Placental pericyte (primary cell): ENCODE data around the gene ACTG2. TPM values are rescaled to one million over a fixed set of nuclear protein-coding genes. Genes with fewer than 3 reads are reported as not detected.

ENCODE experiments used
- small RNA-seq: library from RNA; depleted of rRNA; stranded (forward); fragments of <200 nt; gene quantifications from one replicate; pipeline ENCODE3, GENCODE V24; 2012; ENCODE audit warnings: low replicate concordance
- total RNA-seq: library from RNA; depleted of rRNA; stranded (reverse); fragments of >200 nt; gene quantifications from 2 replicates; pipeline ENCODE4 v1.2.3, GENCODE V29; 2012

Gene ACTG2
- total RNA-seq = 61.7 and 148 TPM in 2 replicates

GRCh38 chr2:73892631-73893329 is at the start of gene ACTG2:
TSS of gene ACTG2 (plus strand) at chr2:73893008. CDS start at chr2:73901312, 8,304 bp downstream.

GRCh38 chr2:73926493-73927327 is 33.9 kb downstream of the ACTG2 start, which contains the start of gene DGUOK:
TSS of gene DGUOK (plus strand) at chr2:73926880. CDS start at chr2:73926911, 31 bp downstream.

Small RNAs within 50 kb of the gene (small RNA-seq; reads per million reads assigned to genes)
- gene RNA5SP97 = 0.10 reads per million

Other genes with a start within 250 kb of the ACTG2 start
- 13.1 and 33.2 TPM in 2 replicates for gene TPRKB, start 155.7 kb upstream of the ACTG2 start, total RNA-seq
- 24.9 and 33.5 TPM in 2 replicates for gene DUSP11, start 112.9 kb upstream of the ACTG2 start, total RNA-seq
- not detected in 2 replicates for gene C2orf78, start 108.8 kb upstream of the ACTG2 start, total RNA-seq
- 24.3 and 26.8 TPM in 2 replicates for gene STAMBP, start 64.0 kb upstream of the ACTG2 start, total RNA-seq
- 44.0 and 58.0 TPM in 2 replicates for gene DGUOK, start 33.9 kb downstream of the ACTG2 start, total RNA-seq
- gene TET3, start 91.9 kb downstream of the ACTG2 start, total RNA-seq = 10.7 and 11.0 TPM in 2 replicates